ENCODE measurements around the gene ARMH4. TPM values are rescaled to one million over a fixed set of nuclear protein-coding genes. Genes with fewer than 3 reads are reported as not detected.

Gene ARMH4
- total and polyA plus RNA-seq, 12 donors, result 1.1 to 23.2 (median 9.0) TPM

- no peaks in the 10 kb centered on the region for H3K36me3 ChIP-seq (replicated peaks in 1 of 2)
- no peaks in the 10 kb centered on the region for H3K4me1 ChIP-seq (replicated peaks in 1 of 2)
- no peaks in the 10 kb centered on the region for H3K9me3 ChIP-seq (replicated peaks in 1 of 3)
- H3K27me3 ChIP-seq, result no peaks in the 10 kb centered on the region
- DNase-seq, result no peak
- intact Hi-C loops (cut with DNase I), result loop anchor here in 1 of 2 donors (10.0 kb wide), 1 partner anchor 191 kb away; no protein-coding TSS in a partner anchor
- H3K27ac ChIP-seq, result no peak overlapping the region
- H3K4me3 ChIP-seq, result no peak overlapping the region
- no peak for TF ChIP-seq CTCF (IDR thresholded peaks at IDR 0.05)
- no peak for TF ChIP-seq POLR2A (IDR thresholded peaks at IDR 0.05)
These were observed 85.9 kb downstream of the ARMH4 start for GRCh38 chr14:58066115-58066514.

- DNase-seq, result no peak
- Histone ChIP-seq H3K4me1 (replicated peaks in 1 of 2) (no peaks in the 10 kb centered on the region), H3K27me3 (no peaks in the 10 kb centered on the region), H3K9me3 (replicated peaks in 1 of 3) (no peaks in the 10 kb centered on the region), H3K4me3 (no peak overlapping the region), H3K36me3 (replicated peaks in 1 of 2) (no peaks in the 10 kb centered on the region), H3K27ac (no peak overlapping the region)
- 70 to 88% (median 83%) methylated on average over 4 of the region's 4 CpGs for WGBS, 4 donors
- intact Hi-C loops (cut with DNase I), result loop anchor here in 1 of 2 donors (10.0 kb wide), 1 partner anchor 187 kb away; no protein-coding TSS in a partner anchor
- TF ChIP-seq POLR2A (IDR thresholded peaks at IDR 0.05), result no peak
- no peak for TF ChIP-seq CTCF (IDR thresholded peaks at IDR 0.05)
These were observed 90.4 kb downstream of the ARMH4 start for GRCh38 chr14:58061581-58061980.

- TF ChIP-seq CTCF (IDR thresholded peaks at IDR 0.05) (no peak), POLR2A (IDR thresholded peaks at IDR 0.05) (no peak)
- Histone ChIP-seq H3K27ac (no peak overlapping the region), H3K27me3 (no peaks in the 10 kb centered on the region), H3K4me1 (replicated peaks in 1 of 2) (no peaks in the 10 kb centered on the region), H3K36me3 (replicated peaks in 1 of 2) (no peaks in the 10 kb centered on the region), H3K4me3 (no peak overlapping the region), H3K9me3 (replicated peaks in 1 of 3) (no peaks in the 10 kb centered on the region)
- intact Hi-C loops (cut with DNase I), result loop anchor here in 1 of 2 donors (10.0 kb wide), 1 partner anchor 186 kb away; no protein-coding TSS in a partner anchor
- 85 to 88% (median 86%) methylated on average over 4 of the region's 4 CpGs for WGBS, 4 donors
- no peak for DNase-seq
These were observed 91.1 kb downstream of the ARMH4 start for GRCh38 chr14:58060898-58061297.

- H3K4me1 ChIP-seq (replicated peaks in 1 of 2), result no peaks in the 10 kb centered on the region
- no peak overlapping the region for H3K4me3 ChIP-seq
- no peak overlapping the region for H3K27ac ChIP-seq
- H3K36me3 ChIP-seq (replicated peaks in 1 of 2), result no peaks in the 10 kb centered on the region
- H3K27me3 ChIP-seq, result no peaks in the 10 kb centered on the region
- intact Hi-C loops (cut with DNase I), result loop anchor here in 1 of 2 donors (10.0 kb wide), 1 partner anchor 185 kb away; no protein-coding TSS in a partner anchor
- TF ChIP-seq POLR2A (IDR thresholded peaks at IDR 0.05) (no peak), CTCF (IDR thresholded peaks at IDR 0.05) (no peak)
- WGBS, 4 donors, result 31 to 60% (median 40%) methylated on average over 3 of the region's 3 CpGs
- no peaks in the 10 kb centered on the region for H3K9me3 ChIP-seq (replicated peaks in 1 of 3)
- no peak for DNase-seq
These were observed 91.9 kb downstream of the ARMH4 start for GRCh38 chr14:58060077-58060476.
